ENCODE results near the gene HTR5A. TPM values are rescaled to one million over a fixed set of nuclear protein-coding genes. Genes with fewer than 3 reads are reported as not detected.

The HTR5A gene
- total and polyA plus RNA-seq, 2 of the 13 experiments (the other 11 are each of a cell fraction or from before 2014, with no cell fraction given), result not detected

DNA sequence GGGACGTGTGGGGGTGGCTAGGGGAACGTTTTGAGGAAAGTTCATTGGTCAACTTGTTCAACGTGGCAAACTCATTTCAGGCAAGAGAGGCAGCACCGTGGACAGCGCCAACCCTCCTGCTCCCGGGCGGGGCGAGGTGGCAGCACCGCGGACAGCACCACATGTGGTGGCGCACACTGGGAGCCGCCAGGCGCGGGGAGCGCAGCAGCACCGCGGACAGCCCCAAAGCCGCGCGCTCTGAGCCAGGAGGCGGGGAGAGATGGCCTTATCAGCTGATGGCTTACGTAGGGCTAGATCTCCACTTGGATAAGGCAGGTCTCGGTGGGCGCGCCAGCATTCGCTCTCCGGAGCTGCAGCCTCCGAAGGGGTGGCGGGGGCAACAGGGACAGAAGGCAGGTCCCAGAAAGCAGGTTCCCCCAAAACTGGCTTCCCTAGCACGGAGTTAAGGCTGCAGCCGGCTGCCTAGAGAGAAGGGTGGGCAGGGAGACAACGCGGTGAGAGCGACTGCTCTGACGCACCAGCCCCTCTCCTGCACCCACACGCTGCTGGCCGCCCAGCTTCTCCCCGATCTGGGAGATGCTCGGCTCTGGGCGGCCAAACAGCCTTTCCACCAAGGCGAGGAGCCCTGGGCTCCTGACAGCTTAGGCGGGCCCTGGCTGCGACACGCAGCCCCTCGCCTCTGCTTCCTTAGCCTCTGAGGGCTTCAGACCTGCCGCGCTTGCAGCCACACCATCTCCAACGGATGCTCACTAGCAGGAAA lies at the start of gene HTR5A (continued):
- TF ChIP-seq TAF15 (IDR thresholded peaks at IDR 0.05; ENCODE audit: low read depth, low read length, poor library complexity, severe bottlenecking) (no peak), ZNF891 (CRISPR knock-in tag; IDR thresholded peaks at IDR 0.05) (peak; percentile 100), ZNF616 (CRISPR knock-in tag; IDR thresholded peaks at IDR 0.05; ENCODE audit: low read depth) (peak; percentile 99), ISX (CRISPR knock-in tag; conservative IDR thresholded peaks at IDR 0.05) (peak; percentile 100), ZNF274 (CRISPR knock-in tag; IDR thresholded peaks at IDR 0.05) (peak; percentile 100), CHD2 (IDR thresholded peaks at IDR 0.05; ENCODE audit: low read depth, low read length) (no peak), ZNF530 (CRISPR knock-in tag; IDR thresholded peaks at IDR 0.05; ENCODE audit: low read depth) (peak; percentile 99), SCMH1 (CRISPR knock-in tag; IDR thresholded peaks at IDR 0.05; ENCODE audit: borderline replicate concordance) (peak; percentile 91), BATF2 (CRISPR knock-in tag; IDR thresholded peaks at IDR 0.05) (peak; percentile 100), CENPT (CRISPR knock-in tag; IDR thresholded peaks at IDR 0.05; ENCODE audit: low read depth) (peak; percentile 100), FIP1L1 (IDR thresholded peaks at IDR 0.05; ENCODE audit: borderline replicate concordance, insufficient read depth, low read depth, low read length) (no peak), ZNF3 (CRISPR knock-in tag; IDR thresholded peaks at IDR 0.05) (peak; percentile 97), MBD4 (IDR thresholded peaks at IDR 0.05; ENCODE audit: borderline replicate concordance, low read length) (no peak), SYNCRIP (IDR thresholded peaks at IDR 0.05; ENCODE audit: insufficient read depth, low read depth, low read length) (no peak), GPN1 (CRISPR knock-in tag; IDR thresholded peaks at IDR 0.05; ENCODE audit: borderline replicate concordance) (peak; percentile 100), KAT8 (CRISPR knock-in tag; IDR thresholded peaks at IDR 0.05) (peak; percentile 96), ZBTB7B (CRISPR knock-in tag; IDR thresholded peaks at IDR 0.05) (peak; percentile 99), FOXJ3 (CRISPR knock-in tag; IDR thresholded peaks at IDR 0.05; ENCODE audit: borderline replicate concordance) (peak; percentile 93), DNMT3B (CRISPR knock-in tag; conservative IDR thresholded peaks at IDR 0.05) (peak; percentile 100)
- TF ChIP-seq, protein P1, sequence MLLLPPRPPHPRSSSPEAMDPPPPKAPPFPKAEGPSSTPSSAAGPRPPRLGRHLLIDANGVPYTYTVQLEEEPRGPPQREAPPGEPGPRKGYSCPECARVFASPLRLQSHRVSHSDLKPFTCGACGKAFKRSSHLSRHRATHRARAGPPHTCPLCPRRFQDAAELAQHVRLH (CRISPR knock-in tag; IDR thresholded peaks at IDR 0.05; ENCODE audit: borderline replicate concordance, low read depth), result peak; percentile 100
- TF ChIP-seq, protein P2, sequence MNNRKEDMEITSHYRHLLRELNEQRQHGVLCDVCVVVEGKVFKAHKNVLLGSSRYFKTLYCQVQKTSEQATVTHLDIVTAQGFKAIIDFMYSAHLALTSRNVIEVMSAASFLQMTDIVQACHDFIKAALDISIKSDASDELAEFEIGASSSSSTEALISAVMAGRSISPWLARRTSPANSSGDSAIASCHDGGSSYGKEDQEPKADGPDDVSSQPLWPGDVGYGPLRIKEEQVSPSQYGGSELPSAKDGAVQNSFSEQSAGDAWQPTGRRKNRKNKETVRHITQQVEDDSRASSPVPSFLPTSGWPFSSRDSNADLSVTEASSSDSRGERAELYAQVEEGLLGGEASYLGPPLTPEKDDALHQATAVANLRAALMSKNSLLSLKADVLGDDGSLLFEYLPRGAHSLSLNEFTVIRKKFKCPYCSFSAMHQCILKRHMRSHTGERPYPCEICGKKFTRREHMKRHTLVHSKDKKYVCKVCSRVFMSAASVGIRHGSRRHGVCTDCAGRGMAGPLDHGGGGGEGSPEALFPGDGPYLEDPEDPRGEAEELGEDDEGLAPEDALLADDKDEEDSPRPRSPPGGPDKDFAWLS (CRISPR knock-in tag; IDR thresholded peaks at IDR 0.05; ENCODE audit: borderline replicate concordance), result peak; percentile 99; the same call in 1 of the 2 replicates
- TF ChIP-seq, protein P3, sequence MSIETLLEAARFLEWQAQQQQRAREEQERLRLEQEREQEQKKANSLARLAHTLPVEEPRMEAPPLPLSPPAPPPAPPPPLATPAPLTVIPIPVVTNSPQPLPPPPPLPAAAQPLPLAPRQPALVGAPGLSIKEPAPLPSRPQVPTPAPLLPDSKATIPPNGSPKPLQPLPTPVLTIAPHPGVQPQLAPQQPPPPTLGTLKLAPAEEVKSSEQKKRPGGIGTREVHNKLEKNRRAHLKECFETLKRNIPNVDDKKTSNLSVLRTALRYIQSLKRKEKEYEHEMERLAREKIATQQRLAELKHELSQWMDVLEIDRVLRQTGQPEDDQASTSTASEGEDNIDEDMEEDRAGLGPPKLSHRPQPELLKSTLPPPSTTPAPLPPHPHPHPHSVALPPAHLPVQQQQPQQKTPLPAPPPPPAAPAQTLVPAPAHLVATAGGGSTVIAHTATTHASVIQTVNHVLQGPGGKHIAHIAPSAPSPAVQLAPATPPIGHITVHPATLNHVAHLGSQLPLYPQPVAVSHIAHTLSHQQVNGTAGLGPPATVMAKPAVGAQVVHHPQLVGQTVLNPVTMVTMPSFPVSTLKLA (IDR thresholded peaks at IDR 0.05), result peak; percentile 85
- TF ChIP-seq, protein P4, sequence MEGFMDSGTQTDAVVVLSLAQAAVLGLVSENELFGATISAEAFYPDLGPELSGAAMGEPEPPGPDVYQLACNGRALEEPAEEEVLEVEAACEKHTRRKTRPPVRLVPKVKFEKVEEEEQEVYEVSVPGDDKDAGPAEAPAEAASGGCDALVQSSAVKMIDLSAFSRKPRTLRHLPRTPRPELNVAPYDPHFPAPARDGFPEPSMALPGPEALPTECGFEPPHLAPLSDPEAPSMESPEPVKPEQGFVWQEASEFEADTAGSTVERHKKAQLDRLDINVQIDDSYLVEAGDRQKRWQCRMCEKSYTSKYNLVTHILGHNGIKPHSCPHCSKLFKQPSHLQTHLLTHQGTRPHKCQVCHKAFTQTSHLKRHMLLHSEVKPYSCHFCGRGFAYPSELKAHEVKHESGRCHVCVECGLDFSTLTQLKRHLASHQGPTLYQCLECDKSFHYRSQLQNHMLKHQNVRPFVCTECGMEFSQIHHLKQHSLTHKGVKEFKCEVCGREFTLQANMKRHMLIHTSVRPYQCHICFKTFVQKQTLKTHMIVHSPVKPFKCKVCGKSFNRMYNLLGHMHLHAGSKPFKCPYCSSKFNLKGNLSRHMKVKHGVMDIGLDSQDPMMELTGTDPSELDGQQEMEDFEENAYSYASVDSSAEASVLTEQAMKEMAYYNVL (CRISPR knock-in tag; IDR thresholded peaks at IDR 0.05; ENCODE audit: borderline replicate concordance), result peak; percentile 98
